Neuronal stem cell (in vitro differentiated cells): Measurements from ENCODE around the gene SLC2A9.

Experiments used
- DNase-seq: peaks from one replicate; pipeline ENCODE4 v3.0.0-alpha.2; 2013; ENCODE audit warnings: low spot score
- H2AFZ ChIP-seq: one replicate; pipeline ENCODE4 v1.6.1; 2013; ENCODE audit warnings: mild to moderate bottlenecking, low read length, inconsistent platforms
- H2AK5ac ChIP-seq: 2 replicates; pipeline ENCODE4 v1.6.1; 2013; ENCODE audit warnings: low read depth, mild to moderate bottlenecking, inconsistent platforms, low read length, moderate library complexity, mixed read lengths
- H2BK120ac ChIP-seq: 2 replicates; pipeline ENCODE4 v1.6.1; 2013; ENCODE audit warnings: low read depth, mild to moderate bottlenecking, inconsistent platforms, low read length, moderate library complexity, mixed read lengths
- H2BK12ac ChIP-seq: one replicate; pipeline ENCODE4 v1.6.1; 2013; ENCODE audit warnings: low read length, inconsistent platforms
- H2BK15ac ChIP-seq: 2 replicates; pipeline ENCODE4 v1.6.1; 2013; ENCODE audit warnings: mild to moderate bottlenecking, low read length, inconsistent platforms, mixed read lengths
- H2BK5ac ChIP-seq: one replicate; pipeline ENCODE4 v1.6.1; 2013; ENCODE audit warnings: inconsistent platforms, mild to moderate bottlenecking, low read length, moderate library complexity
- H3K14ac ChIP-seq: one replicate; pipeline ENCODE4 v1.6.1; 2013; ENCODE audit warnings: low read length, inconsistent platforms
- H3K18ac ChIP-seq: 2 replicates; pipeline ENCODE4 v1.6.1; 2013; ENCODE audit warnings: low read length, inconsistent platforms
- H3K23ac ChIP-seq: 2 replicates; pipeline ENCODE4 v1.6.1; 2013; ENCODE audit warnings: low read depth, mild to moderate bottlenecking, mixed read lengths, low read length, inconsistent platforms; ENCODE audit not compliant: poor library complexity
- H3K27ac ChIP-seq: replicated peaks from 3 replicates; pipeline ENCODE4 v1.5.1; 2013; ENCODE audit warnings: low read length, inconsistent platforms
- H3K27me3 ChIP-seq, 3 experiments: 2 replicates each; pipeline ENCODE4 v1.6.1; 2013; ENCODE audit warnings: low read length in 3 of 3, mild to moderate bottlenecking in 2 of 3, inconsistent platforms in 1 of 3, low read depth in 1 of 3, mixed read lengths in 1 of 3, moderate library complexity in 1 of 3; ENCODE audit not compliant: control insufficient read depth in 3 of 3, insufficient read depth in 3 of 3
- H3K36me3 ChIP-seq, 2 donors: replicated peaks in 1 of 2; 2 replicates each; pipeline ENCODE4 v1.6.1; 2013; ENCODE audit warnings: low read length in 2 of 2; ENCODE audit not compliant: control insufficient read depth in 2 of 2, insufficient read depth in 2 of 2
- H3K4ac ChIP-seq: 2 replicates; pipeline ENCODE4 v1.6.1; 2013; ENCODE audit warnings: inconsistent platforms, mild to moderate bottlenecking, low read length, moderate library complexity
- H3K4me1 ChIP-seq, 2 donors: 1 replicate in 1 of 2; 2 replicates in 1 of 2; pipeline ENCODE4 v1.6.1; 2013; ENCODE audit warnings: low read length in 2 of 2, low read depth in 1 of 2; ENCODE audit not compliant: control insufficient read depth in 2 of 2, insufficient read depth in 1 of 2
- H3K4me2 ChIP-seq: one replicate; pipeline ENCODE4 v1.6.1; 2013; ENCODE audit warnings: mild to moderate bottlenecking, low read length, inconsistent platforms; ENCODE audit not compliant: insufficient read depth, poor library complexity, severe bottlenecking
- H3K4me3 ChIP-seq, 2 donors: 2 replicates each; pipeline ENCODE4 v1.5.1; 2013; ENCODE audit warnings: low read length in 2 of 2, mild to moderate bottlenecking in 2 of 2, inconsistent platforms in 1 of 2, moderate library complexity in 1 of 2
- H3K79me1 ChIP-seq: one replicate; pipeline ENCODE4 v1.6.1; 2013; ENCODE audit warnings: low read depth, mild to moderate bottlenecking, inconsistent platforms, low read length, moderate library complexity
- H3K9ac ChIP-seq: one replicate; pipeline ENCODE4 v1.6.1; 2013; ENCODE audit warnings: mild to moderate bottlenecking, low read depth, low read length, inconsistent platforms; ENCODE audit not compliant: poor library complexity
- H3K9me3 ChIP-seq, 2 donors: replicated peaks in 1 of 2; 2 replicates each; pipeline versions ENCODE3 to v1.6.1; 2013; ENCODE audit warnings: low read length in 2 of 2, mild to moderate bottlenecking in 2 of 2, inconsistent platforms in 1 of 2, low read depth in 1 of 2, mixed read lengths in 1 of 2, moderate library complexity in 1 of 2; ENCODE audit not compliant: control insufficient read depth in 2 of 2, insufficient read depth in 1 of 2
- H4K8ac ChIP-seq: one replicate; pipeline ENCODE4 v1.6.1; 2013; ENCODE audit warnings: low read depth, mild to moderate bottlenecking, inconsistent platforms, low read length, moderate library complexity
- H4K91ac ChIP-seq: one replicate; pipeline ENCODE4 v1.6.1; 2013; ENCODE audit warnings: low read length, low read depth, mild to moderate bottlenecking, inconsistent platforms; ENCODE audit not compliant: poor library complexity
- WGBS, 2 donors: extraction: QIAGEN DNeasy Blood & Tissue Kit; methylation state at CpG; one replicate each; pipeline ENCODE4 v1.1.7; 2013; ENCODE audit warnings: missing lambda C conversion rate in 2 of 2, mixed read lengths in 1 of 2; ENCODE audit not compliant: insufficient read length in 2 of 2, insufficient replicate concordance in 1 of 2; ENCODE audit errors: extremely low coverage in 2 of 2; 5-methylcytosine and 5-hydroxymethylcytosine counted together

Gene SLC2A9

GRCh38 chr4:10034612-10035104 lies 13.4 kb upstream of the SLC2A9 start:
- no peak overlapping the region for H4K91ac ChIP-seq
- DNase-seq = no peak
- H3K27ac ChIP-seq = no peak overlapping the region
- peak overlapping the region; percentile 26 for H2AK5ac ChIP-seq
- no peaks in the 10 kb centered on the region for H3K79me1 ChIP-seq
- no peak overlapping the region for H2BK120ac ChIP-seq
- H2BK5ac ChIP-seq = no peak overlapping the region
- no peak overlapping the region for H3K23ac ChIP-seq
- no peaks in the 10 kb centered on the region for H3K9me3 ChIP-seq
- no peak overlapping the region for H3K9ac ChIP-seq
- peaks cover 0 to 23% (median 0%) of the 10 kb centered on the region in 3 experiments for H3K27me3 ChIP-seq
- H3K4me2 ChIP-seq = no peak overlapping the region
- H3K4ac ChIP-seq = no peak overlapping the region
- peaks cover 11 to 16% of the 10 kb centered on the region in 2 donors for H3K4me1 ChIP-seq
- no peak overlapping the region for H4K8ac ChIP-seq
- H3K18ac ChIP-seq = no peak overlapping the region
- H3K14ac ChIP-seq = no peak overlapping the region
- no peak overlapping the region for H2AFZ ChIP-seq
- H2BK12ac ChIP-seq = no peak overlapping the region
- no peak overlapping the region for H3K4me3 ChIP-seq
- no CpG with 5 or more reads among the region's 5 CpGs for WGBS, 2 donors
- H2BK15ac ChIP-seq = no peak overlapping the region
- H3K36me3 ChIP-seq = no peaks in the 10 kb centered on the region

GRCh38 chr4:10034136-10034535 lies 12.8 kb upstream of the SLC2A9 start:
- no CpG with 5 or more reads among the region's 10 CpGs for WGBS, 2 donors

GRCh38 chr4:10033191-10033881 lies 12.0 kb upstream of the SLC2A9 start:
- DNase-seq = no peak
- no peak overlapping the region for H3K23ac ChIP-seq
- no peak overlapping the region for H2BK120ac ChIP-seq
- peak overlapping the region; percentile 20 for H3K18ac ChIP-seq
- H3K27ac ChIP-seq = no peak overlapping the region
- H3K4me3 ChIP-seq = no peak overlapping the region
- no peaks in the 10 kb centered on the region for H3K9me3 ChIP-seq
- peaks cover 11 to 16% of the 10 kb centered on the region in 2 donors for H3K4me1 ChIP-seq
- no peak overlapping the region for H3K14ac ChIP-seq
- H3K36me3 ChIP-seq = no peaks in the 10 kb centered on the region
- no peak overlapping the region for H4K91ac ChIP-seq
- H2BK12ac ChIP-seq = no peak overlapping the region
- peaks cover 0 to 15% (median 0%) of the 10 kb centered on the region in 3 experiments for H3K27me3 ChIP-seq
- H2BK5ac ChIP-seq = no peak overlapping the region
- H2AFZ ChIP-seq = no peak overlapping the region
- H2AK5ac ChIP-seq = no peak overlapping the region
- no peak overlapping the region for H2BK15ac ChIP-seq
- H4K8ac ChIP-seq = no peak overlapping the region
- H3K4me2 ChIP-seq = no peak overlapping the region
- H3K9ac ChIP-seq = peak overlapping the region; percentile 24
- H3K4ac ChIP-seq = no peak overlapping the region
- WGBS, 2 donors = no CpG with 5 or more reads among the region's 18 CpGs
- H3K79me1 ChIP-seq = no peaks in the 10 kb centered on the region

More at GRCh38 chr4:10034136-10034535, 12.8 kb upstream of the SLC2A9 start:
- H2AFZ ChIP-seq = no peak overlapping the region
- H3K18ac ChIP-seq = peak overlapping the region; percentile 23
- H3K4me2 ChIP-seq = no peak overlapping the region
- H3K4ac ChIP-seq = no peak overlapping the region
- H2AK5ac ChIP-seq = peak overlapping the region; percentile 26
- H4K8ac ChIP-seq = no peak overlapping the region
- H3K9ac ChIP-seq = no peak overlapping the region
- H4K91ac ChIP-seq = no peak overlapping the region
- no peak overlapping the region for H2BK120ac ChIP-seq
- H3K4me1 ChIP-seq = peaks cover 11 to 16% of the 10 kb centered on the region in 2 donors
- no peak overlapping the region for H2BK12ac ChIP-seq
- H3K14ac ChIP-seq = no peak overlapping the region
- peaks cover 0 to 21% (median 0%) of the 10 kb centered on the region in 3 experiments for H3K27me3 ChIP-seq
- no peaks in the 10 kb centered on the region for H3K9me3 ChIP-seq
- H3K36me3 ChIP-seq = no peaks in the 10 kb centered on the region
- H2BK15ac ChIP-seq = no peak overlapping the region
- no peak overlapping the region for H3K23ac ChIP-seq
- no peak overlapping the region for H3K27ac ChIP-seq
- no peak for DNase-seq
- no peak overlapping the region for H2BK5ac ChIP-seq
- no peaks in the 10 kb centered on the region for H3K79me1 ChIP-seq
- no peak overlapping the region for H3K4me3 ChIP-seq

- DNase-seq = no peak
- H3K27ac ChIP-seq = no peak overlapping the region
- H3K9me3 ChIP-seq = no peaks in the 10 kb centered on the region
- no peak overlapping the region for H3K18ac ChIP-seq
- H2BK5ac ChIP-seq = no peak overlapping the region
- no peak overlapping the region for H3K9ac ChIP-seq
- H3K14ac ChIP-seq = no peak overlapping the region
- no peak overlapping the region for H4K91ac ChIP-seq
- no peak overlapping the region for H2BK120ac ChIP-seq
- H3K4me2 ChIP-seq = no peak overlapping the region
- H3K4me3 ChIP-seq = no peak overlapping the region
- H2BK12ac ChIP-seq = no peak overlapping the region
- WGBS, 2 donors = no CpG with 5 or more reads among the region's 6 CpGs
- H3K79me1 ChIP-seq = no peaks in the 10 kb centered on the region
- H3K36me3 ChIP-seq = no peaks in the 10 kb centered on the region
- H4K8ac ChIP-seq = no peak overlapping the region
- no peak overlapping the region for H2AK5ac ChIP-seq
- no peak overlapping the region for H2BK15ac ChIP-seq
- H3K4ac ChIP-seq = no peak overlapping the region
- peaks cover 11 to 16% of the 10 kb centered on the region in 2 donors for H3K4me1 ChIP-seq
- no peak overlapping the region for H2AFZ ChIP-seq
- H3K27me3 ChIP-seq = peaks cover 0 to 15% (median 0%) of the 10 kb centered on the region in 3 experiments
- H3K23ac ChIP-seq = no peak overlapping the region
These were observed 11.3 kb upstream of the SLC2A9 start for GRCh38 chr4:10032625-10033024.
